HL-60 (cell line): Measurements from ENCODE around the gene CORIN.

Experiments
- GABPA ChIP-seq: IDR thresholded peaks from 2 replicates; pipeline ENCODE4 v1.6.1; 2012; ENCODE audit warnings: low read depth
- POLR2AphosphoS5 ChIP-seq: IDR thresholded peaks from 2 replicates; pipeline ENCODE4 v1.6.1; 2012; ENCODE audit warnings: low read depth
- SPI1 ChIP-seq: IDR thresholded peaks from 2 replicates; pipeline ENCODE4 v1.6.1; 2012; ENCODE audit warnings: low read depth, mild to moderate bottlenecking, borderline replicate concordance
- TF ChIP-seq, protein P1 (sequence below): IDR thresholded peaks from one replicate; pipeline ENCODE4 v1.5.1; 2011; ENCODE audit warnings: low read length, control low read depth, inconsistent platforms; ENCODE audit not compliant: insufficient read depth
- TF ChIP-seq, protein P2 (sequence below): IDR thresholded peaks from 2 replicates; pipeline ENCODE4 v1.6.1; 2012; ENCODE audit warnings: low read depth; ENCODE audit not compliant: insufficient replicate concordance

DNA sequence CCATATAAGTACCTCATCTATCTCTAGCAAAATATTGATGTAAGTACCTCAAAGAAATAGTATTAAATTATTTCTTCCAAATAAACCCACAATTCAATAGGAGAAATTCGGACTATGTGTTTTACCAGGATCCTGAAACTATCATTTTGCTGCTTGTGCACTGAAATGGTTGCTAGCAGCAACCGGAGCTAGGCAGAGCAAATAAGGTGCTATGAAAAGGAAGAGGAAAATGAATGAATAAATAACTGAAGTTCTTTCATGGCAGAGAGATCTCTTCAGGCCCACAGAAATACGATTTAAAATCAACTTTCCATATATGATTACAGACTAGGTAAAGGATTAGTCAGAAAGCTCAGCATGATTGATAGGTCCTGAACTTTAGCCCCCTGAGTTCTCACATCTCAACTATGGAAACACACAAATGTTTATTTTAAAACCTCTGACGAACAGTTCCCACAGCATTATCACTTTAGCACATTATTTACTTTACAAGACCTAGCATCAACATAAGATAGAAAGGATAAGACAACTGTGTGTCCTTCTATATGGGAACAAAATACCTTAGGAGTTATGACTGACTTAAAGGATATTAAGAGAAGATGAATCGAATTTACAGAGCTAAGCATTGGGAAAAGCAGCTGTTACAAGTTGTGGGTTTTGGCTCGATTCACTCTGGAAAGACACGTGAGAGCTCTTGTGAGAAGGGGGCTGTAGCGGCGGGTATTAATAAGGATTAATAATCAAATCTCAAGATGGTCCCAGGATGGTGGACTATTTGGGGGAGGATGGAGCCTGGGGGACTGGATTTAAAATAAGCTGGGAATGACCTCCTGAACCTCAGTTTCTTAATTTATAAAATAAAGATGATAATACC lies 104.3 kb downstream of the CORIN start:
- TF ChIP-seq, protein P1, sequence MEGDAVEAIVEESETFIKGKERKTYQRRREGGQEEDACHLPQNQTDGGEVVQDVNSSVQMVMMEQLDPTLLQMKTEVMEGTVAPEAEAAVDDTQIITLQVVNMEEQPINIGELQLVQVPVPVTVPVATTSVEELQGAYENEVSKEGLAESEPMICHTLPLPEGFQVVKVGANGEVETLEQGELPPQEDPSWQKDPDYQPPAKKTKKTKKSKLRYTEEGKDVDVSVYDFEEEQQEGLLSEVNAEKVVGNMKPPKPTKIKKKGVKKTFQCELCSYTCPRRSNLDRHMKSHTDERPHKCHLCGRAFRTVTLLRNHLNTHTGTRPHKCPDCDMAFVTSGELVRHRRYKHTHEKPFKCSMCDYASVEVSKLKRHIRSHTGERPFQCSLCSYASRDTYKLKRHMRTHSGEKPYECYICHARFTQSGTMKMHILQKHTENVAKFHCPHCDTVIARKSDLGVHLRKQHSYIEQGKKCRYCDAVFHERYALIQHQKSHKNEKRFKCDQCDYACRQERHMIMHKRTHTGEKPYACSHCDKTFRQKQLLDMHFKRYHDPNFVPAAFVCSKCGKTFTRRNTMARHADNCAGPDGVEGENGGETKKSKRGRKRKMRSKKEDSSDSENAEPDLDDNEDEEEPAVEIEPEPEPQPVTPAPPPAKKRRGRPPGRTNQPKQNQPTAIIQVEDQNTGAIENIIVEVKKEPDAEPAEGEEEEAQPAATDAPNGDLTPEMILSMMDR = no peak
- TF ChIP-seq POLR2AphosphoS5 (no peak), GABPA (no peak), SPI1 (no peak)
- TF ChIP-seq, protein P2, sequence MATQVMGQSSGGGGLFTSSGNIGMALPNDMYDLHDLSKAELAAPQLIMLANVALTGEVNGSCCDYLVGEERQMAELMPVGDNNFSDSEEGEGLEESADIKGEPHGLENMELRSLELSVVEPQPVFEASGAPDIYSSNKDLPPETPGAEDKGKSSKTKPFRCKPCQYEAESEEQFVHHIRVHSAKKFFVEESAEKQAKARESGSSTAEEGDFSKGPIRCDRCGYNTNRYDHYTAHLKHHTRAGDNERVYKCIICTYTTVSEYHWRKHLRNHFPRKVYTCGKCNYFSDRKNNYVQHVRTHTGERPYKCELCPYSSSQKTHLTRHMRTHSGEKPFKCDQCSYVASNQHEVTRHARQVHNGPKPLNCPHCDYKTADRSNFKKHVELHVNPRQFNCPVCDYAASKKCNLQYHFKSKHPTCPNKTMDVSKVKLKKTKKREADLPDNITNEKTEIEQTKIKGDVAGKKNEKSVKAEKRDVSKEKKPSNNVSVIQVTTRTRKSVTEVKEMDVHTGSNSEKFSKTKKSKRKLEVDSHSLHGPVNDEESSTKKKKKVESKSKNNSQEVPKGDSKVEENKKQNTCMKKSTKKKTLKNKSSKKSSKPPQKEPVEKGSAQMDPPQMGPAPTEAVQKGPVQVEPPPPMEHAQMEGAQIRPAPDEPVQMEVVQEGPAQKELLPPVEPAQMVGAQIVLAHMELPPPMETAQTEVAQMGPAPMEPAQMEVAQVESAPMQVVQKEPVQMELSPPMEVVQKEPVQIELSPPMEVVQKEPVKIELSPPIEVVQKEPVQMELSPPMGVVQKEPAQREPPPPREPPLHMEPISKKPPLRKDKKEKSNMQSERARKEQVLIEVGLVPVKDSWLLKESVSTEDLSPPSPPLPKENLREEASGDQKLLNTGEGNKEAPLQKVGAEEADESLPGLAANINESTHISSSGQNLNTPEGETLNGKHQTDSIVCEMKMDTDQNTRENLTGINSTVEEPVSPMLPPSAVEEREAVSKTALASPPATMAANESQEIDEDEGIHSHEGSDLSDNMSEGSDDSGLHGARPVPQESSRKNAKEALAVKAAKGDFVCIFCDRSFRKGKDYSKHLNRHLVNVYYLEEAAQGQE = no peak
